Ovary (tissue), 3 donors: ENCODE measurements around the gene MADD.

Source experiments
- POLR2A ChIP-seq: fragments of 450-650 bp; IDR thresholded peaks from one replicate; pipeline ENCODE4 v1.6.1; 2017; ENCODE audit warnings: antibody characterized with exemption, mild to moderate bottlenecking, moderate library complexity
- TF ChIP-seq, protein P1 (sequence below), 3 donors: fragments of 450-650 bp in 2 of 3; fragments of 200-600 bp in 1 of 3; IDR thresholded peaks; one replicate each; pipeline versions ENCODE4 v1.5.1 to v1.8.0; 2016 to 2022; ENCODE audit warnings: antibody characterized with exemption in 3 of 3, mild to moderate bottlenecking in 1 of 3
- donor health status: DM: no; HTN: no; CAD: no.

GRCh38 chr11:47373876-47374719, 104.2 kb downstream of the MADD start:
- TF ChIP-seq, protein P1, sequence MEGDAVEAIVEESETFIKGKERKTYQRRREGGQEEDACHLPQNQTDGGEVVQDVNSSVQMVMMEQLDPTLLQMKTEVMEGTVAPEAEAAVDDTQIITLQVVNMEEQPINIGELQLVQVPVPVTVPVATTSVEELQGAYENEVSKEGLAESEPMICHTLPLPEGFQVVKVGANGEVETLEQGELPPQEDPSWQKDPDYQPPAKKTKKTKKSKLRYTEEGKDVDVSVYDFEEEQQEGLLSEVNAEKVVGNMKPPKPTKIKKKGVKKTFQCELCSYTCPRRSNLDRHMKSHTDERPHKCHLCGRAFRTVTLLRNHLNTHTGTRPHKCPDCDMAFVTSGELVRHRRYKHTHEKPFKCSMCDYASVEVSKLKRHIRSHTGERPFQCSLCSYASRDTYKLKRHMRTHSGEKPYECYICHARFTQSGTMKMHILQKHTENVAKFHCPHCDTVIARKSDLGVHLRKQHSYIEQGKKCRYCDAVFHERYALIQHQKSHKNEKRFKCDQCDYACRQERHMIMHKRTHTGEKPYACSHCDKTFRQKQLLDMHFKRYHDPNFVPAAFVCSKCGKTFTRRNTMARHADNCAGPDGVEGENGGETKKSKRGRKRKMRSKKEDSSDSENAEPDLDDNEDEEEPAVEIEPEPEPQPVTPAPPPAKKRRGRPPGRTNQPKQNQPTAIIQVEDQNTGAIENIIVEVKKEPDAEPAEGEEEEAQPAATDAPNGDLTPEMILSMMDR (IDR thresholded peaks at IDR 0.05): peak; percentile 78 to 88 (median 85)
- no peak for TF ChIP-seq POLR2A
